ENCODE measurements around the gene ARMC10.
A peak's percentile ranks its signal among the peaks of the same experiment; 100 is the strongest.
"Not testable (repeated sequence)": the region's sequence is repeated elsewhere in the genome, so short reads cannot be mapped to it uniquely, and the experiment has no call there.

The ARMC10 gene

DNA sequence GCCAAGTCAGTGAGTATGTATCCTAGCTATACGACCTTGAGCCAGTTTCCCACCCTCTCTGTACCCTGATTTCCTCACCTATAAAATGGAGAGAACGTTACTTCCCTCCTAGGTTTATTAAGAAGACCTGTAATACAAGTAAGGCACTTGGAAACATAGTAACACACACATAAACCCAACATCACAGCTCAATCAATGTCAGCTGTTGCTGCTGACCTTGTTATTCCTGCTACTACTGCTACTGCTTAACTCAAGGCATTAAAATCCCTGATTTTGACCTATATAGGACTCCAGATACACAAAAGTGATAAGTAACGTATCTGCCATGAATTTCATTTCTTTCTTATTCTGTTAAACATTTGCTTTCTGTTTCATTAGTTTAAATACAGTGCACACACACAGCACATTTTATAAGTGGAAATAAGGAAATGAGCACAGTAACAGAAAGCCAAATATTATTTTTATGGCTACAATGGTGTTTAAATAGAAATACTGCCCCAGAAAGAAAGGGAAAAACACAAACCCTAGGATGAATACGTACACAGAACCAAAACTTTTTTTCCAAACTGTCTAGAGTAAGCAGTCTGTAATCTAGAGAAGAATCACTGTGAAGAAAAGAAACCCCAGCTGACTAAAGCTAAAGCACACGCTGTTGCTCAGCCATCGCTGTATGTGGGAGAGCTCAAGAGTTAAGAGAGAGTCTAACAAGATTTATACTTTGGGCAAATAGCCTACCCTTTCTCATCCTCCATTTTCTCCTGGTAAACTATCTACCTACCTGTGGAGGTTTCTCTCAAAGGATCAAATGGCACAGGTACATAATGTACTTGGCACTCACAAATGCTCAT lies 55.0 kb downstream of the ARMC10 start:
- no peak for FAIRE-seq

DNA sequence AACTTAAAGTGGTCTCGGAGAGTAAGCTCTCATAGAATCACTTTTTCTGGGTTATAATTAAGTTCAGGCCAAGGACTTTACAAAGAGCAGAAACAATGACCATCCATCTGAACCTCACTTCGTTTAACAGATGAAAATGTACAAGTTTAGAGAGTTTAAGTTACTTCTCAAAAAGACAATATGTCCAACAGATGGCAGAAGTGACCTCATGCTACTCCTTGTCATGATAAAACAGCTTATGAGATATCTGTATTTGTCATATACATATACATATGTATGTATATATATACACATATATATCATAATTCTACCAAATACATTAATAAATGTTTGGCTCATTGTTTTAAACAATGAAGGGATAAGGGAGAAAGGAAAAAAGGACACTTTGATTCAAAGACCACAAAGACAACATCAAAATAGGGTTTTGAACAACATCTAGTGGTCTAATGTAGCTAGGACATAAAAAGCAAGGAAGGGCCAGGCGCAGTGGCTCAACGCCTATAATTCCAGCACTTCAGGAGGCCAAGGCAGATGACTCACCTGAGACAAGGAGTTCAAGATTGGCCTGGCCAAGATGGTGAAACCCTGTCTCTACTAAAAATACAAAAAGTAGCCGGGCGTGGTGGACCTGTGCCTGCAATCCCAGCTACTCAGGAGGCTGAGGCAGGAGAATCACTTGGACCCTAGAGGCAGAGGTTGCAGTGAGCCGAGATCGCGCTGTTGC lies 56.1 kb downstream of the ARMC10 start:
- FAIRE-seq = no peak

DNA sequence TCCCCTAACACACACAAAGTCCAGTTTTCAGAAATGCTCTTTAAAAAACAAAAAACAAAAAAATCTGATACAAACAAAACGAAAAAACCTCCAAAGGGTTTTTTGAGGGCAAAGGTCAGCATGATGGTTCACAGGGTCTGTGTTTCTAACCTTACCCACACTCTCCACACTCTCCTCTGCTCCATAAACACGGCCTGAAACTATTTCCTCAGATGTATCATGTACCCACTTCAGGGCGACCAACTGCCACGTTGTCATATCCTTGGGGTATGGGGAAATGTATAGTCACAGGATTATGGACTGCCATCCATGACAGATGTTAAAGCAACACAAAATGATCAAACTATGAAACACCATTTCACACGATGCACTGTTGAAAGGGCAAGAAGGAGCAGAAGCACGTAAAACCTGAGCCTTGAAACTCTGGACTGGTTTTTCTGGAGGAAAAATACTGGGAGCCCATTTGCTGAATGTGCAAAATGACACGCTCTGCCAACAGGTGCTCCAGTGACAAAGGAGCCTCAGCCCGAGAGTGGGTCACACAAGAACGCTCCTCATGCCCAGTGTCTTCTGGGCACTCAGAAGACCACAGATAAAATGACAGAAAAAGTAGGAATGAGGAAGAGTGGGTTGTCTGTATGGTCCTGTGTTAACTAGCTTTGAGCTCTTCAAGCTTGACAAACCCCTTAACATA lies 58.2 kb downstream of the ARMC10 start:
- no peak for FAIRE-seq

DNA sequence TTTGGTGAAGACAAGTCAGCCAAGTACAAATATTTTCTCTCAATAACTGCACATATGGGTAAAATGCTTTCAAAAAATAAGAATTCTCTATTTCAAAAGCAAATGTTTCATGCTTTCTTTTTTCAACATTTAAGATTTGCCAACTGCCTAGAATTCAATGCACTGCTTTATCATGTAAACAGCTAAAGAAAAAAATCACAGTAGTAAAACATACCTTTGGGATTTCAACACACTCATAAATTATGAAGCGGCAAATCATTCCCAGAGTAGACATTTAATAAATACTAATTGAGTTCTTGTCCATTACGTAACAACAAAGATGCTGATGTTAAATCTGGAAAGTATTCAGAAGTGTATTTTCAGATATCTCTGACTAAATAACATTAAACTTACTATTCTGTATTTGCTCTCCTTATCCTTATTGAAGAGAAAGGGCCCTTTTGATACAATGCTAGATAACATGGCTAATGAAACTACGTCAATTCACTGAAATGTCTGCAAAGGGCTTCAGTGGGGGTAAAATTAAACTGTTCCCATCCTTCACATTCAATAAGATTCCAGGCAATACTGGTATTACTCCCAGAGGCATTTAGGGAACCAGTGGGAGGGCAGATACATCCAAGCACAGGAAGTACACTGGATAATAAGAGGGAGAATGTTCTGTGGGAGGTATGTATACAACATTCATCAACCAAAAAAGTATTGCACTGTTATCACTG lies 60.1 kb downstream of the ARMC10 start:
- no peak for FAIRE-seq

DNA sequence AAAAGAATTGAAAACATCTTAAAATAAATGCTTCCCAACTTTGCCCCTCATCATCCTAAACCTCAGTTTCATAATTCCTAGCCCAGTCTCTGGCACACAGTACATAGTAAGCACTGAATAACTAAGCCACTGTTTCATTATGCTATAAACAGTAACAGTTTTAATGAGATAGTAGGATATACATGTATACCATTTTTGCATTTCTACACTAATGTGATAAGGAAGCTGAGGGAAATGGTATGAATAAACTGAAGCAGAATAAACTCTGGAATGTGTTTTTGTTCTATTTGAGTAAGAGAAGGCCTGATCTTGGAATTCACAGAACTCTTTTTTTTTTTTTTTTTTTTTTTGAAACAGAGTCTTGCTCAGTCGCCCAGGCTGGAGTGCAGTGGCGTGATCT lies 65.1 kb downstream of the ARMC10 start:
- no peak for FAIRE-seq

DNA sequence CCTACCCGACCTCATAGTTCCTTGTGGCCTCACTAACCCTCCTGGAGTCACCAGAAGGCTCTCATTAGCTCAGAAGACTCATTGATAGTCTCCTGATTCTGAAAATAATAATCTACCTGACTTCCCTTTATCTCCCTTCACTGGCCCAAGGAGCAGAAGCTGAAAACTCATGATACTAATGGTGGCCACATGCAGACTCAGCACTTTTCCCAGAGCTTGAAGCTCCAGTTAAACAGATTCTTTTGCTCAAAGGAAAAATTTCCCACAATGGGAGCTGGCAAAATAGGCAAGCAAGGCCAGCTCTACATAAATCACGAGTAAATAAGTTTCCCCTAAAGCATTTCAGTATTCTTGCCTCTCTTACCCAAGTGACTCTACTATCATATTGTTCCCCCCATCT lies 65.7 kb downstream of the ARMC10 start:
- FAIRE-seq = no peak

DNA sequence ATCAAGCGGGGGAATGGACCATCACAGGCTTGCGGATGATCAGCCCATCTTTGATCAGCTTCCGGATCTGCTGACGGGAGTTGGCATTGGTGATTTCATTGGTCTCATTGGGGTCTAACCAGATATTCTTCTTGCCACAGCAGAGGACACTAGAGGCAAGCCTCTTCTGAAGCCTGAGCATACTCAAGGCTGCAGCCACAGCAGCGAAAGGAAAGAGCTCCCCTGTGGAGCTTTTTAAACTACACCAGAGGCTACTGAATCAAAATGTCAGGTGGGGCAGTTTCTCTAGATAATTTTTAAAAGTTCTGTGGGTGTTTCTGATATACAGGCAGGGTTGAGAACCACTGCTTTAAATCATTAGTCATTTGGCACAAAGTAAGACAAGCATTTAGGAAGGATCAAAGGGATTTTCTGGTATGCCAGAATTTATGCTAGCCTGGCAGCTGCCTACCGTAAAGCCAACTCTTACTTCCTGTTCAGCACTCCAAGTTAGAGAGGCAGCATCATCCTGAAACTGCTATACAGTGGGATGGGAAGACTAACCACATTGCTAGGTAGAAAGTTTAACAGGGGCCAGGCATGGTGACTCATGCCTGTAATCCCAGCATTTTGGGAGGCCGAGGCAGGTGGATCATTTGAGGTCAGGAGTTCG lies 66.9 kb downstream of the ARMC10 start:
- FAIRE-seq = no peak

DNA sequence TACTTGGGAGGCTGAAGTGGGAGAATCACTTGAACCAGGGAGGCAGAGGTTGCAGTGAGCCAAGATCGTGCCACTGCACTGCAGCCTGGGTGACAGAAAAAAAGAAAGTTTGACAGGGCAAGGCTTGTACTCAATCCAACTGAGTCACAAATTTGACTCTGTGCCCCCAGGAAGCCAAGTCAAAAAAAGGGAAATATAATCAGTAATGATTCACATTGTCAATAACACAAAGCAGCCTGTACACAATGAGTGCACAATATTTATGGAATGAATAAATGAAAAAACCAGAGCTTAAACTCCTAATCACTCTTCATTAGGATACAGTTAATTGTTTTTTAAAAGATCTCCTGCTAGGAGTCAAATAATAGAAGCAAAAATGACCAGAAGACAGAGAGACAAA lies 67.6 kb downstream of the ARMC10 start:
- no peak for FAIRE-seq

DNA sequence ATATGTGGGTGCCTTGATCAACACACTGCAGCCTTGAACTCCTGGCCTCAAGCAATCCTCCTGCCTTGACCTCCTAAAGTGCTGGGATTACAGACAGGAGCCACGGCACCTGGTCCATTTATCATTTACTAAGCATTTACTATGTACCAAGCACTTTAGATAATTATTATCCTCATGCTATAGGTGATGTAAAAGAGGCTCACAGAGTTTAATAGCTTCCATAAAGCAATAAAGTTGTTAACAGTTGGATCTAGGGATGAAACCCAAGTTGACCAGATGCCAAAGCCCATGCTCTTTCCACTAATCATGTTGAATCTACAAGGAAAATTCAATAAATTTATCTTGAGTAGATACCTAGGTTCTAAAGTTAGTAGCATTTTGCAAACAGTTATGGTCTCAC lies 68.9 kb downstream of the ARMC10 start:
- FAIRE-seq = no peak

DNA sequence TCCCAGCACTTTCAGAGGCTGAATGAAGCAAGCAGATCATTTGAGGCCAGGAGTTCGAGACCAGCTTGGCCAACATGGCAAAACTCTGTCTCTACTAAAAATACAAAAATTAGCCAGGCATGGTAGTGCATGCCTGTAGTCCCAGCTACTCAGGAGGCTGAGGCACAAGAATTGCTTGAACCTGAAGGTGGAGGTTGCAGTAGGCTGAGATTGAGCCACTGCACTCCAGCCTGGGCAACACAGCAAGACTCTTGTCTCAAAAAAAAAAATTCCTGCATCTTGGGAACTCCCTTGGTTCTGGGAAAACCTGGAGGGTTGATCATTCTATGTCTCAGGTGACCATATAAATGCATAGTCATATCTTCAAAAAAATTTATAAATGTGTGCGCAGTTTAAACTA lies 69.8 kb downstream of the ARMC10 start:
- not testable (repeated sequence) for FAIRE-seq

DNA sequence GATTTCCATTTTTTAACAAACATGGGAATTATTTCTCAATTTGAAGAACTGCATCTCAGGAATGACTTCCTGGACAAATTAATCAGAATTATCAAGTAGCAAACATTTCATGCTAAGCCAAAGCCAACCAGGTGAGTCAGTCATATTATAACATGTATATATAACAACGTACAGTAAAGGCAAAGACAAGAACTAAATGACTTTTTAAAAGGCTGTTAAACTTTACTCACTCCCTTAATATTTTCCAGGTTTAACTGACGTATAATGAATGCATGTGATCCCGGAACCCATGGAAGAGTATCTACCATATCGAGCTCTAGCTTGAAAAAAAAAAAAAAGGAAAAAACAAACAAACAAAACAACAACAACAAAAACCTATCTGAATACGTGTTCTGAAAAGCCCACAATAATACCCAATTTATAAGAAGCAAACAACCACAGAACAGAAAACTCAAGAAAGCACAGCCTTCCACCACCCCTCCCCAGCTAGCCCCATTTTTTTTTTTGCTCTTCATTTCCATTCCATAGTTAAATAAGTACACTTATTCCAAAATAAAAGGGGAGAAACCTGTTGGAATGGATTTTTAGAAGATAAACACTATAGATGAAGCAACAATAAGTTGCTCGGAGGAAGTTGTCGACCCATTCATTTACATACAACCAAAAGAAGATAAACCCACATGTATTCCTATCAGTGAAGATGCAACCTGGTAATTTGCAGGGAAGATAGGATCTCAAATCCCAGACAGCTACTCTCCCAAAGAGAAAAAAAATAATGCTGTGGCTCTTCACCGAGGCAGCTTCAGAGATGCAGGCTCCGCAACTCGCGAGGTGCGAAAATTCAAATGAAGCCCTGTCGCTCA lies 73.4 kb downstream of the ARMC10 start:
- peak; percentile 47 for FAIRE-seq

All from islet of Langerhans (tissue), 1 donor.